GM18508 (cell line): ENCODE results near the gene WDTC1.

Experiments
- ATAC-seq: cut with Tn5 transposase; IDR thresholded peaks from one replicate; pipeline ENCODE4 v1.9.1; 2021; ENCODE audit warnings: moderate number of reproducible peaks; ENCODE audit not compliant: insufficient read depth, unreplicated experiment

Gene WDTC1

GRCh38 chr1:27300341-27301051, 66.1 kb downstream of the WDTC1 start:
- ATAC-seq = no peak

GRCh38 chr1:27301052-27301422, 66.6 kb downstream of the WDTC1 start:
- ATAC-seq = no peak

- ATAC-seq = no peak
Observed at GRCh38 chr1:27301582-27302199, 67.3 kb downstream of the WDTC1 start.

DNA sequence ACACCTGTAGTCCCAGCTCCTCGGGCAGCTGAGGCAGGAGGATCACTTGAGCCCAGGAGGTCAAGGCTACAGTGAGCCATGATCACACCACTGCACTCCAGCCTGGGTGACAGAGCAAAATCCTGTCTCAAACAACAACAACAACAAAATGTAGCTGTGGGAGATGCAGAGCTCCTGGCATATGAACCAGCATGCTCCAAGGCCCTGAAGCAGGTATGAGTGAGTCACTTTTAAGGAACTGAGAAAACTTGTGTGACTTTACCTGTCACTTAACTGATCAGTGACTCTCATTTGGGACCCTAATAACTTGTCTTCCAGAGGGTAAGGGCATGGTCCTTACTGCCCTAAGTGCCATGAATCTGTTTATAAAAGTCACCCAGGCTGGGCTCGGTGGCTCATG, 68.2 kb downstream of the WDTC1 start:
- ATAC-seq = no peak

DNA sequence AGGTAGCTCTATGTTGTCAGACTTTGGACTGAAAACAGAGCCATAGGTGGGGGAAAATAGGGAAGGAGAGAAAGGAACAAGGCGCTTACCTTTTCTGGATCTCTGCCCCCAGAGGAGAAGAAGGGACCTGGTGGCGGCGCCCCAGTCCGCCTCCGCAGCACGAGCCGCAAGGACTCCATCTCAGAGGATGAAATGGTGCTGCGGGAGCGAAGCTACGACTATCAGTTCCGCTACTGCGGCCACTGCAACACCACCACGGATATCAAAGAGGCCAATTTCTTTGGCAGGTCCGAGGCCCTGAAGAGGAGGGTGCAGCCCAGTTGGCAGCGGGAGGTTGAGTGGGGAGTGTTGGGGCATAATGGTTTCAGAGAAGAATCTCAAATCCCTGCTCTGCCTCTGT, 69.1 kb downstream of the WDTC1 start:
- ATAC-seq = no peak

DNA sequence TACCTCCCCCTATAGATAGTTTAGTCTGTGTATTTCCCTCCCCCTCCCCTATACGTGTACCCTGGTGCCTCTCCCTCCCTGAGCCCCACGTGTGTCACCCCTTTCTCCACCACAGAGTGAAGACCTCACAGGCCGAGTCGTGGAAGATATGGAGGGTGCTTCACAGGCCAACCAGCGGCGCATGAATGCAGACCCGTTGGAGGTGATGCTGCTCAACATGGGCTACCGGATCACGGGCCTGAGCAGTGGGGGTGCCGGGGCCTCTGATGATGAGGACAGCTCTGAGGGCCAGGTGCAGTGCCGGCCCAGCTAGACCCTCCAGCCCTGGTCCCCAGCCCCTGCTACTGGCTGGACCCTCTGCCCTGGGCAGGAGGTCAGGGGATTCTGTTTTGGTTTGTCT, 71.6 kb downstream of the WDTC1 start:
- no peak for ATAC-seq

DNA sequence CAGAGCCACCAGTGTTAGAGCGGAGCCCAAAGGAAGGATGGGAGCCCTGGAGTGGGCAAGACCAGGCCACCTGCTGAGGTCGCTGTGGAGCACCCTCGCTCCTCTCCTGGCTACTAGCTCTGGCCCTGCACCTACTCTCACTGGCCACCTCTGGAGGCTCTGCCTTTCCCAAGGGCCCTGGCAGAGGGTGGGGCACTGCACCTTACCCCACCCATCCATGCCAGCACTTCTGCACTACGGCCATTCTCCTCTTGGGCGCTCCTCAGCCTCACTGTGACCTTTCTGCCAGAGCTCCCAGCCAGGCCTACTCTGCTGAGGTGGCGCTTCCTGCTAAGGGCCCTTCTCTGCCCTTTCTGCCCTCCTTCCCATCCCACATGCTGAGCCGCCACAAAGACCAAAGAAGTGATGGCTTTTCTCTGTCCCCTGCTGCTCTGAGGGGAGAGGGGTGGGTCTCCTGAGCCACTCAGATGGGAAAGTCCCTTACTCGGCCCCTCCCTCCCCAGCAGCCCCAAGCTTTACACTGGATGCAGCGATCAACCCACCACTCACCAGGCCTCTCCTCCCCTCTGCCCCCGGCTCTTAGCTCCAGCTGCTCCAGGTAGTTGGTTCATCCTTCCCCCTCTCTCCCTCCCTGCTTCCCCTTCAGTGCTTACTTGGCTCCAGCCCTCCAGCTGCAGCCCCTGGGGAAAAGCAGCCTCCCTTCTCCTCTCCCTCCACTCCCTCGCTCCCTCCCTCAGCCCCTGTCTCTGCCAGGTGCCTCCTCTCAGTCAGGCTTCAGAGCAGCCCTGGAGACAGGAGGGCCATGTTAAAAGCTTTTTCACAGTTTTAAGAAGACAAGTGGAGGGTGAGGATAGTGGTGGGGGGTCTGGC, 72.7 kb downstream of the WDTC1 start:
- no peak for ATAC-seq

GRCh38 chr1:27307874-27308598, 73.6 kb downstream of the WDTC1 start:
- ATAC-seq = no peak

DNA sequence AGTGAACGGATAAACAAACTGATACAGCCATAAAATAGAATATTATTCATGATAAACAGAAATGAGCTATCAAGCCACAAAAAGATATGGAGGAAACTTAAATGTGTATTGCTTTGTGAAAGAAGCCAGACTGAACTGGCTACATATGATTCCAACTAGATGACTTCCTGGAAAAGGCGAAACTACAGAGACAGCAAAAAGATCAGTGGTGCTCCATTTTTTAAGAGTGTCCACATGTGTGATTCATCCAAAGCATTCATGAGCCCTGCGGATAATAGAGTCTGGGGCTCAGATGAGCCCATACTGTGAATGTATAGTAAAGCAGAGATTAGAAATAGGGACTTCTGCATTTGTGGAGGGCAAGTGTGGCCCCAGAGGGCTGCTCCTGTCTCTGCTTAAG, 79.7 kb downstream of the WDTC1 start:
- ATAC-seq = no peak

- ATAC-seq = no peak
Observed at GRCh38 chr1:27314737-27315136, 80.3 kb downstream of the WDTC1 start.

- no peak for ATAC-seq
Observed at GRCh38 chr1:27316860-27317259, 82.4 kb downstream of the WDTC1 start.

DNA sequence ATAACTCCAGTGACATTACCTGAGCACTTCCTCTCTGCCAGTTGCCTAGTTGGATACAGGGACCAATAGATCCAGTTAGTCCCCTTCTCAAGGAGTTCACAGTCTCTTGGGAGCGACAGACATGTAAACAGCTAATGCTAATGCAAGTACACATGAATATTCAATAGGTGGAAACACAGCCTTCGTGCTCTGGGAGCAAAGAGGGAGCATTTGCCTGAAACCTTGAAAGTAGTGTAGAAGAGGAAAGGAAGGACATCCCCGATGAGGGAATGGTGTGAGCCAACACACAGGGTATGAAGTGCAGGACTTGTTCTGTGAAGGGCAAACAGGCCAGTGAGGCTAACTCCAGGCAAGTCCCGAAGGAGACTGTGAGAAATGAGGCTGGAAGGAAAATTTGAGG, 83.7 kb downstream of the WDTC1 start:
- ATAC-seq = no peak

GRCh38 chr1:27318596-27318995, 84.2 kb downstream of the WDTC1 start:
- no peak for ATAC-seq

GRCh38 chr1:27321813-27322568, 87.6 kb downstream of the WDTC1 start, which contains the start of gene TMEM222:
Gene TMEM222 (plus strand): TSS chr1:27322163. CDS start chr1:27322198, 35 bp downstream.
- ATAC-seq = peak; percentile 49

DNA sequence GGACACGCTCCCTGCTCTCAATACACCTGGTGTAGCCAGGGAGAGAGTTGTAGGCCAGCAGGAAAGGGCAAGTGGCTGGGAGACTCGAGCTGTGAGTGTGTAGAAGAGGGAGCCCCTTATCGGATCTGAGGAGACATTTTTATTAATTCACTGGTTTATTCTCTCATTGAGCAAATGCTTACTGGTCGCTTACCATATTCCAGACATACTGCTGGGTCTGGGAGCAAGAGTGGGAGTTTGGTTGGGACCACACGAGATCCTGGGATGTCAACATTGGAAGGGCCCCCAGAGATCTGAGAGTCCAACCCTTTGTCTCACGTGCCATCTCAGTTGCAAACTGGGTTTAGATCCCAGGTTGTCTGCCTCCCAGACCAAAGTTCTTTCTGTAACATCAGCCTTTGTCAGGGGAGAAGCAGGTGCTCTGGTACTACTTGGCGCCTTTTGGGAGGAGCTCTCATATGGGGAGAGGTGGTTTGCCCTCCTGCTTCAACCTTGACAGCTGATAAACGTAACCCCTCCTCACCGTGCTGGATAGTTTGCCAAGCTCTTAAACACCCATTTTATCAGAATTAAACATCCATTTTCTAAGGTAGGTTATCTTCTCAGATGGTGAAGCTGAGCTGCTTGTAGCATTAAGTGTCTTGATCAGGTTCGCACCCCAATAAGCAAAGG, 88.3 kb downstream of the WDTC1 start:
- ATAC-seq = no peak

DNA sequence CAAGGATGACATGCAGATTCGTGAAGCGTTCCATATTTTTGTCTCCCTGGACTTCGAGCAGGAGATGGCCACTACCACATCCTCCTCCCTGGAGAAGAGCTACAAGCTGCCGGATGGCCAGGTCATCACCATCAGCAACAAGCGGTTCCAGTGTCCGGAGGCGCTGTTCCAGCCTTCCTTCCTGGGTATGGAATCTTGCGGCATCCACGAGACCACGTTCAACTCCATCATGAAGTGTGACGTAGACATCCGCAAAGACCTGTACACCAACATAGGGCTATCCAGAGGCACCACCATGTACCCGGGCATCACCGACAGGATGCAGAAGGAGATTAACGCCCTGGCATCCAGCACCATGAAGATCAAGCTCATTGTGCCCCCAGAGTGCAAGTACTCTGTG, 90.9 kb downstream of the WDTC1 start:
- ATAC-seq = no peak

- no peak for ATAC-seq
Observed at GRCh38 chr1:27327964-27328363, 93.5 kb downstream of the WDTC1 start.

DNA sequence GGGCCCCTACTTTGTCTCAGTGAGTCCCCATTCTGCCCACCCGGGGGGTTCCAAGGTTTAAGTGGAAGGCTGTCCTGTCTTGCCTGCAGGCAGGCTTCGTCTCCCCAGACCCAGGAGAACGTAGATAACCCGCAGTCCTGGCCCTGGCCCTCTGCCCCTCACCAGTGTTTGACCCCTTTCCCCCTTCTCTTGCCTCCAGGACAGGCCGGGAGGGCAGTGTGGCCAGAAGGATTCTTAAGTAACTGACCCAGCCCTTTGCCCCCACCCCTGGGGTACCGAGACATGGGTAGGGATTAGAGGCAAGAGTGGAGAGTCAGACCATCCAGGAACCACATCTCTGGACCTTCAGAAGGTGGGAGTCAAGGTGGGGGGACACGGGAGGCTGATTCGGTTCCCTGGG, 96.4 kb downstream of the WDTC1 start:
- ATAC-seq = no peak

- ATAC-seq = no peak
Observed at GRCh38 chr1:27331426-27331825, 97.0 kb downstream of the WDTC1 start.
